ENCODE results near the gene TRIM38.

GRCh38 chr6:26016245-26016962, 53.8 kb downstream of the TRIM38 start:
- no peak for TF ChIP-seq POLR2AphosphoS5 (IDR thresholded peaks at IDR 0.05; ENCODE audit: insufficient read depth in 1 of 2, low read depth in 1 of 2)
- TF ChIP-seq, protein P1, sequence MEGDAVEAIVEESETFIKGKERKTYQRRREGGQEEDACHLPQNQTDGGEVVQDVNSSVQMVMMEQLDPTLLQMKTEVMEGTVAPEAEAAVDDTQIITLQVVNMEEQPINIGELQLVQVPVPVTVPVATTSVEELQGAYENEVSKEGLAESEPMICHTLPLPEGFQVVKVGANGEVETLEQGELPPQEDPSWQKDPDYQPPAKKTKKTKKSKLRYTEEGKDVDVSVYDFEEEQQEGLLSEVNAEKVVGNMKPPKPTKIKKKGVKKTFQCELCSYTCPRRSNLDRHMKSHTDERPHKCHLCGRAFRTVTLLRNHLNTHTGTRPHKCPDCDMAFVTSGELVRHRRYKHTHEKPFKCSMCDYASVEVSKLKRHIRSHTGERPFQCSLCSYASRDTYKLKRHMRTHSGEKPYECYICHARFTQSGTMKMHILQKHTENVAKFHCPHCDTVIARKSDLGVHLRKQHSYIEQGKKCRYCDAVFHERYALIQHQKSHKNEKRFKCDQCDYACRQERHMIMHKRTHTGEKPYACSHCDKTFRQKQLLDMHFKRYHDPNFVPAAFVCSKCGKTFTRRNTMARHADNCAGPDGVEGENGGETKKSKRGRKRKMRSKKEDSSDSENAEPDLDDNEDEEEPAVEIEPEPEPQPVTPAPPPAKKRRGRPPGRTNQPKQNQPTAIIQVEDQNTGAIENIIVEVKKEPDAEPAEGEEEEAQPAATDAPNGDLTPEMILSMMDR (IDR thresholded peaks at IDR 0.05), result no peak
- no peak for TF ChIP-seq POLR2A (IDR thresholded peaks at IDR 0.05)
